GM12891 (cell line): ENCODE results near the gene NDUFA8.

Experiments used
- POLR2A ChIP-seq: IDR thresholded peaks from 2 replicates; pipeline ENCODE4 v1.6.1; 2011; ENCODE audit warnings: low read depth, low read length, control low read depth
- TAF1 ChIP-seq: IDR thresholded peaks from 2 replicates; pipeline ENCODE4 v1.6.1; 2011; ENCODE audit warnings: low read depth, low read length, control low read depth

DNA sequence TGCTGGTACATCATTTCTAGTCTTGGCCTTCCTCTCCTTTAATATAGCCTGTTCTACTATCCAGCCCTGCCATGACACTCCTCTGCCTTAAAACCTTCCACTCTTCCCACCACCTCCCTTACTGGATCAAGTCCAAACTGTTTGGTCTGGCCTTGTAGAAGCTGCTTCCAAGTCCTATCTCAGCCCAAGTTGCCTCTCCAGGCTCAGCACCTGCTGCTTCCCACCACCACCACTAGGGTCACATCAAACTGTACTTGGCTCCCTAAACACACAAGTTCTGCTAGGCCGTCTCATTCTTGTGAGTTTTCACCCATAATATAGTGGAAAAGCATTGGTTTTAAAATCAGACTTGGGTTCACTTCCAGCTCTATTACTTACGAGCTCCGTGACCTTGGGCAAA lies 1.4 kb downstream of the NDUFA8 start:
- no peak for TF ChIP-seq TAF1
- no peak for TF ChIP-seq POLR2A
